Trophoblast cell (in vitro differentiated cells and primary cell): Measurements from ENCODE around the gene PFAS.
"Not testable (repeated sequence)": the region's sequence is repeated elsewhere in the genome, so short reads cannot be mapped to it uniquely, and the experiment has no call there.

Experiments
- DNase-seq, 2 donors: peaks; one replicate each; pipeline ENCODE4 v3.0.0-alpha.2; 2016
- H2AFZ ChIP-seq: 2 replicates; pipeline ENCODE4 v1.6.1; 2013; ENCODE audit warnings: low read length, moderate library complexity, mild to moderate bottlenecking; ENCODE audit not compliant: insufficient read depth, poor library complexity
- H2AK5ac ChIP-seq: 2 replicates; pipeline ENCODE4 v1.6.1; 2013; ENCODE audit warnings: mild to moderate bottlenecking, low read length
- H2BK120ac ChIP-seq: 2 replicates; pipeline ENCODE4 v1.6.1; 2013; ENCODE audit warnings: low read length, mild to moderate bottlenecking, moderate library complexity; ENCODE audit not compliant: insufficient read depth, poor library complexity
- H2BK12ac ChIP-seq: 2 replicates; pipeline ENCODE4 v1.6.1; 2013; ENCODE audit warnings: mild to moderate bottlenecking, low read length, moderate library complexity
- H2BK5ac ChIP-seq: 2 replicates; pipeline ENCODE4 v1.6.1; 2013; ENCODE audit warnings: low read length, low read depth, moderate library complexity, mild to moderate bottlenecking; ENCODE audit not compliant: poor library complexity
- H3K14ac ChIP-seq: 2 replicates; pipeline ENCODE4 v1.6.1; 2013; ENCODE audit warnings: mild to moderate bottlenecking, low read length
- H3K18ac ChIP-seq: 2 replicates; pipeline ENCODE4 v1.6.1; 2013; ENCODE audit warnings: mild to moderate bottlenecking, low read length
- H3K23ac ChIP-seq: 2 replicates; pipeline ENCODE4 v1.6.1; 2013; ENCODE audit warnings: low read length
- H3K27ac ChIP-seq: 2 replicates; pipeline ENCODE4 v1.5.1; 2013; ENCODE audit warnings: low read depth, mild to moderate bottlenecking, inconsistent platforms, low read length, moderate library complexity
- H3K27me3 ChIP-seq: 2 replicates; pipeline ENCODE4 v1.6.1; 2013; ENCODE audit warnings: inconsistent platforms, mild to moderate bottlenecking, low read length, moderate library complexity; ENCODE audit not compliant: insufficient read depth
- H3K36me3 ChIP-seq, 2 experiments: 1 replicate in 1 of 2; 2 replicates in 1 of 2; pipeline ENCODE4 v1.6.1; 2013; ENCODE audit warnings: low read length in 2 of 2, mild to moderate bottlenecking in 2 of 2, moderate library complexity in 1 of 2; ENCODE audit not compliant: insufficient read depth in 2 of 2, control insufficient read depth in 1 of 2
- H3K4ac ChIP-seq: 2 replicates; pipeline ENCODE4 v1.6.1; 2013; ENCODE audit warnings: low read depth, mild to moderate bottlenecking, low read length, moderate library complexity
- H3K4me1 ChIP-seq, 2 experiments: 1 replicate in 1 of 2; 2 replicates in 1 of 2; pipeline ENCODE4 v1.6.1; 2013; ENCODE audit warnings: low read length in 2 of 2, mild to moderate bottlenecking in 2 of 2, moderate library complexity in 1 of 2; ENCODE audit not compliant: insufficient read depth in 2 of 2, control insufficient read depth in 1 of 2
- H3K4me2 ChIP-seq: 2 replicates; pipeline ENCODE4 v1.6.1; 2013; ENCODE audit warnings: inconsistent platforms, mild to moderate bottlenecking, low read length, moderate library complexity
- H3K4me3 ChIP-seq: 2 replicates; pipeline ENCODE4 v1.5.1; 2013; ENCODE audit warnings: mild to moderate bottlenecking, low read depth, low read length, inconsistent platforms
- H3K79me1 ChIP-seq: one replicate; pipeline ENCODE4 v1.6.1; 2013; ENCODE audit warnings: low read length
- H3K79me2 ChIP-seq: 2 replicates; pipeline ENCODE4 v1.6.1; 2013; ENCODE audit warnings: low read length, mild to moderate bottlenecking; ENCODE audit not compliant: control insufficient read depth, insufficient read depth, poor library complexity
- H3K9ac ChIP-seq: 2 replicates; pipeline ENCODE4 v1.6.1; 2013; ENCODE audit warnings: mild to moderate bottlenecking, low read length
- H3K9me3 ChIP-seq: 2 replicates; pipeline ENCODE4 v1.6.1; 2013; ENCODE audit warnings: low read depth, mild to moderate bottlenecking, control low read depth, inconsistent platforms, low read length; ENCODE audit not compliant: insufficient read depth
- H4K12ac ChIP-seq: 2 replicates; pipeline ENCODE4 v1.6.1; 2013; ENCODE audit warnings: low read depth, mild to moderate bottlenecking, low read length, moderate library complexity
- H4K8ac ChIP-seq: 2 replicates; pipeline ENCODE4 v1.6.1; 2013; ENCODE audit warnings: low read depth, mild to moderate bottlenecking, low read length, moderate library complexity
- H4K91ac ChIP-seq: one replicate; pipeline ENCODE4 v1.6.1; 2013; ENCODE audit warnings: low read depth, mild to moderate bottlenecking, low read length, moderate library complexity
- WGBS: extraction: QIAGEN DNeasy Blood & Tissue Kit; methylation state at CpG from one replicate; pipeline ENCODE4 v1.1.7; 2013; ENCODE audit warnings: missing lambda C conversion rate; ENCODE audit not compliant: insufficient read length, insufficient coverage; ENCODE audit errors: extremely low coverage; 5-methylcytosine and 5-hydroxymethylcytosine counted together

Gene PFAS

DNA sequence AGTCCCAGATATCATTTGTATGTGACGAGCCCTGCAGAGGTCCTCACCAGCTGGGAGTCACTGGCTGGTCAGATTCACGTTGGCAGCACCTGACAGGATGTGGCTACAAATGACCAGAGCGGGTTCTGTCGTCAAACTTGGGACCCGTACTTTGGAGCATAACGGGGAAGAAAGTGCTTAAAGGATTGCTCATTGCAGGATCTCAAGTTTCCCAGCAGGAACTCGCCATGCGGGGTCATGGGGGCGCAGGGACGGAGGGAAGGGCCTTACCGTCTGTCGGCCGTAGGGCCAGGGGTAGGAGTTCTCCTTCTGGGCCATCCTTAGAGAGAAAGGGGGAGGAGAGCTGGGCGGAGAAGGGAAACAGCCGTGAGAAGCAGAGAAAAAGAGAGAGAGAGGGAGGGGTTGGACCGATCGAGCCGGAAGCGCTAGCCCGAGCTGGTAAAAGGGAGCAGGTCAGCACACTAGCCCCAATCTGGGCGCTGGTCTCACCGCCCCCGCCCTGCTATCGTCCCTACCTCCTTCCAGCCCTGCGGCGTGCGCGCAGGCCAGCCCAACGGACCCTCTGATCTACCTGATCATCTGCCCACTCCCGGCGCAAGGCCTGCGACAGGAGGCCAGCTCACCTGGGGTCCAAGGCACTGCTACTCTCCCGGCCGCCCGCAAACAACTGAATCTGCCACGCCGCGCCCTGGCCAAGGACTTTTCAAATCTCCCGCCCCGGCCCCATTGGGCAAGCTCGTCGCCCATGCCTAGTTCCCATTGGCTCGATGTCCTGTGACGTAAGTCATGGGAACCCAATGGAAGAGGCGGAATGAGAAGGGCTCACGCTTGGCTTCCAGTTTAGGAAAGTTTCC is 39.0 kb upstream of the PFAS start, which contains the start of gene AURKB:
Gene AURKB, minus strand, starts transcription at position 669 of the 854 bp plus-strand sequence. Its CDS starts 351 bp downstream, at position 318.
- no CpG with 5 or more reads among the region's 46 CpGs for WGBS
- Histone ChIP-seq H4K91ac (peak within 1 kb of the TSS; percentile 80), H2AFZ (peak within 1 kb of the TSS; percentile 72), H3K14ac (peak within 1 kb of the TSS; percentile 69), H3K27me3 (no peaks in the 10 kb centered on the region), H3K4me2 (peak within 1 kb of the TSS; percentile 68), H3K36me3 (peaks cover 22 to 24% of the 10 kb centered on the region in 2 experiments), H3K18ac (peak within 1 kb of the TSS; percentile 83), H3K4me3 (peak within 1 kb of the TSS; percentile 77), H3K9me3 (peaks cover 2% of the 10 kb centered on the region), H2BK5ac (peak within 1 kb of the TSS; percentile 58), H2AK5ac (peak within 1 kb of the TSS; percentile 49), H3K4me1 (peaks cover 0 to 4% of the 10 kb centered on the region in 2 experiments), H3K79me1 (peaks cover 6% of the 10 kb centered on the region), H4K12ac (peak within 1 kb of the TSS; percentile 57), H2BK120ac (peak within 1 kb of the TSS; percentile 48), H3K4ac (peak within 1 kb of the TSS; percentile 30), H2BK12ac (no peak within 1 kb of the TSS), H3K79me2 (peaks cover 4% of the 10 kb centered on the region), H3K23ac (no peak within 1 kb of the TSS), H4K8ac (peak within 1 kb of the TSS; percentile 75), H3K27ac (peak within 1 kb of the TSS; percentile 54), H3K9ac (peak within 1 kb of the TSS; percentile 67)
- DNase-seq = peak; percentile 94 to 98

- Histone ChIP-seq H2AFZ (peak overlapping the region; percentile 72), H3K23ac (no peak overlapping the region), H3K4me2 (peak overlapping the region; percentile 68), H4K12ac (no peak overlapping the region), H4K91ac (no peak overlapping the region), H3K4me1 (peaks cover 0 to 4% of the 10 kb centered on the region in 2 experiments), H3K14ac (no peak overlapping the region), H4K8ac (peak overlapping the region; percentile 75), H3K36me3 (peaks cover 17 to 18% of the 10 kb centered on the region in 2 experiments), H3K18ac (no peak overlapping the region), H3K79me1 (peaks cover 6% of the 10 kb centered on the region), H3K4ac (no peak overlapping the region), H3K9me3 (no peaks in the 10 kb centered on the region), H2BK12ac (no peak overlapping the region), H3K9ac (peak overlapping the region; percentile 55), H3K4me3 (peak overlapping the region; percentile 65), H3K27ac (no peak overlapping the region), H2AK5ac (no peak overlapping the region), H3K79me2 (peaks cover 4% of the 10 kb centered on the region), H3K27me3 (no peaks in the 10 kb centered on the region), H2BK5ac (peak overlapping the region; percentile 44), H2BK120ac (no peak overlapping the region)
- no CpG with 5 or more reads among the region's 22 CpGs for WGBS
- peak in 1 of 2 donors; percentile 56 for DNase-seq
Measured at GRCh38 chr17:8210761-8211458, 38.2 kb upstream of the PFAS start.

DNA sequence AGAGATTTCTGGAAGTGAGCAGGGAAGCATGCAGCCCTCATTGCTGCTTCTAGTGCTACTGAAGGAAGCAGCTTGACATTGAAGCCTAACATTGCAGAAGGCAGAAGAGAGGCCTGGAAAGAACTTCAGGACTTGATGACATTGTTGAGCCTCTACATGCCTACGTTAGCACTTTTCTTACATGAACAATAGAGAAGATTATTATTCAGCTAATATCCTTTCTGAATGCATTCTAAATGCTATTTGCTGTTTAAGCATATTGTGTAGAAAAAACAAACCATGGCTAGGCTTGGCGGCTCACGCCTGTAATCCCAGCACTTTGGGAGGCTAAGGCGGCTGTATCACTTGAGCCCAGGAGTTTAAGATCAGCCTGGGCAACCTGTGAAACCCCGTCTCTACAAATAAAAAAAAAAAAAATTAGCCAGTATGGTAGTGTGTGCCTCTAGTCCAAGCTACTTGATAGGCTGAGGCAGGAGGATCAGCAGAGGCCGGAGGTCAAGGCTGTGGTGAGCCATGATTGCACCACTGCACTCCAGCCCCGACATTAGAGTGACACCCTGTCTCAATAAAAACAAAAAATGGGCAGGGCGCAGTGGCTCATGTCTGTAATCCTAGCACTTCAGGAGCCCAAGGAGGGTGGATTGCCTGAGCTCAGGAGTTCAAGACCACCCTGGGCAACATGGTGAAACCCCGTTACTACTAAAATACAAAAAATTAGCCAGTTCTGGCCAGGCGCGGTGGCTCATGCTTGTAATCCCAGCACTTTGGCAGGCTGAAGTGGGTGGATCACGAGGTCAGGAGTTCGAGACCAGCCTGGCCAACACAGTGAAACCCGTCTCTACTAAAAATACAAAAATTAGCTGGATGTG is 36.5 kb upstream of the PFAS start:
- no peak overlapping the region for H2AK5ac ChIP-seq
- no peak overlapping the region for H4K8ac ChIP-seq
- H3K27ac ChIP-seq = no peak overlapping the region
- no peaks in the 10 kb centered on the region for H3K27me3 ChIP-seq
- no peak overlapping the region for H2AFZ ChIP-seq
- no peak overlapping the region for H2BK120ac ChIP-seq
- H3K4me3 ChIP-seq = no peak overlapping the region
- H3K23ac ChIP-seq = no peak overlapping the region
- no peak overlapping the region for H4K91ac ChIP-seq
- H4K12ac ChIP-seq = no peak overlapping the region
- peaks cover 4% of the 10 kb centered on the region for H3K79me2 ChIP-seq
- H3K18ac ChIP-seq = no peak overlapping the region
- peaks cover 2% of the 10 kb centered on the region in 2 experiments for H3K36me3 ChIP-seq
- H3K79me1 ChIP-seq = peaks cover 6% of the 10 kb centered on the region
- H2BK12ac ChIP-seq = no peak overlapping the region
- H3K9me3 ChIP-seq = no peaks in the 10 kb centered on the region
- H3K14ac ChIP-seq = no peak overlapping the region
- H3K4ac ChIP-seq = no peak overlapping the region
- no peak for DNase-seq
- no peak overlapping the region for H3K4me2 ChIP-seq
- H3K9ac ChIP-seq = no peak overlapping the region
- no CpG with 5 or more reads among the region's 14 CpGs for WGBS
- H2BK5ac ChIP-seq = no peak overlapping the region
- peaks cover 0 to 4% of the 10 kb centered on the region in 2 experiments for H3K4me1 ChIP-seq

- H2AFZ ChIP-seq, H3K4me1 ChIP-seq, H3K14ac ChIP-seq, H4K12ac ChIP-seq, H2BK120ac ChIP-seq, H2BK5ac ChIP-seq, DNase-seq, H3K36me3 ChIP-seq, H3K4ac ChIP-seq, H3K9me3 ChIP-seq, H3K79me2 ChIP-seq, H4K8ac ChIP-seq, H3K4me2 ChIP-seq, H3K9ac ChIP-seq, H3K23ac ChIP-seq, H3K79me1 ChIP-seq, H2AK5ac ChIP-seq, H3K27ac ChIP-seq, H4K91ac ChIP-seq, H2BK12ac ChIP-seq, H3K4me3 ChIP-seq, H3K18ac ChIP-seq, H3K27me3 ChIP-seq: not testable (repeated sequence)
- WGBS = no CpG with 5 or more reads among the region's 15 CpGs
Measured at GRCh38 chr17:8214000-8214399, 35.1 kb upstream of the PFAS start.
